Neural cell (in vitro differentiated cells): ENCODE results near the gene TLE4.

Experiments
- CTCF ChIP-seq: fragments of 450-650 bp; IDR thresholded peaks from 2 replicates; pipeline ENCODE4 v1.5.1; 2014; ENCODE audit warnings: antibody characterized with exemption, mild to moderate bottlenecking, moderate library complexity; ENCODE audit not compliant: poor library complexity, severe bottlenecking
- EZH2 ChIP-seq: fragments of 200-600, 300-800 bp; shearing (Covaris generic), sonication (generic); IDR thresholded peaks from 2 replicates; pipeline ENCODE4 v1.6.1; 2014; ENCODE audit warnings: antibody characterized with exemption, low read length, borderline replicate concordance, mild to moderate bottlenecking; ENCODE audit not compliant: insufficient read depth, poor library complexity, severe bottlenecking
- POLR2AphosphoS5 ChIP-seq: IDR thresholded peaks from 2 replicates; pipeline ENCODE4 v1.6.1; 2012
- SMC3 ChIP-seq: fragments of 450-650 bp; conservative IDR thresholded peaks from 2 replicates; pipeline ENCODE4 v1.6.1; 2014; ENCODE audit warnings: antibody characterized with exemption, mild to moderate bottlenecking, moderate library complexity; ENCODE audit not compliant: poor library complexity

- TF ChIP-seq SMC3 (no peak), CTCF (no peak), POLR2AphosphoS5 (no peak), EZH2 (no peak)
Measured at GRCh38 chr9:79629721-79630120, 58.0 kb downstream of the TLE4 start.
